Measurements from ENCODE around the gene CCDC80.

The CCDC80 gene

GRCh38 chr3:112631257-112631656 lies 9.7 kb downstream of the CCDC80 start:
- no peak for DNase-seq

GRCh38 chr3:112629425-112629824 lies 11.5 kb downstream of the CCDC80 start:
- no peak for DNase-seq

GRCh38 chr3:112627919-112628466 lies 12.9 kb downstream of the CCDC80 start:
- DNase-seq = no peak

- no peak for DNase-seq
Measured at GRCh38 chr3:112627419-112627818, 13.5 kb downstream of the CCDC80 start.

- DNase-seq = no peak
Measured at GRCh38 chr3:112623717-112624116, 17.2 kb downstream of the CCDC80 start.

GRCh38 chr3:112623213-112623612 lies 17.7 kb downstream of the CCDC80 start:
- DNase-seq = no peak

GRCh38 chr3:112619295-112619694 lies 21.6 kb downstream of the CCDC80 start:
- DNase-seq = no peak

- DNase-seq = no peak
Measured at GRCh38 chr3:112617285-112617684, 23.7 kb downstream of the CCDC80 start.

GRCh38 chr3:112615989-112616731 lies 24.8 kb downstream of the CCDC80 start:
- DNase-seq = no peak

GRCh38 chr3:112611752-112612515 lies 29.0 kb downstream of the CCDC80 start:
- DNase-seq = no peak

- no peak for DNase-seq
Measured at GRCh38 chr3:112610121-112610520, 30.8 kb downstream of the CCDC80 start.

GRCh38 chr3:112607863-112608262 lies 33.1 kb downstream of the CCDC80 start:
- DNase-seq = no peak

- no peak for DNase-seq
Measured at GRCh38 chr3:112606098-112606497, 34.8 kb downstream of the CCDC80 start.

GRCh38 chr3:112605285-112605684 lies 35.7 kb downstream of the CCDC80 start:
- DNase-seq = no peak

- DNase-seq = no peak
Measured at GRCh38 chr3:112604536-112604935, 36.4 kb downstream of the CCDC80 start.

- DNase-seq = no peak
Measured at GRCh38 chr3:112602217-112602838, 38.6 kb downstream of the CCDC80 start.

GRCh38 chr3:112598731-112599130 lies 42.2 kb downstream of the CCDC80 start:
- DNase-seq = no peak

GRCh38 chr3:112597945-112598344 lies 43.0 kb downstream of the CCDC80 start:
- no peak for DNase-seq

GRCh38 chr3:112594856-112595255 lies 46.1 kb downstream of the CCDC80 start:
- DNase-seq = no peak

- no peak for DNase-seq
Measured at GRCh38 chr3:112593258-112593657, 47.7 kb downstream of the CCDC80 start.

- no peak for DNase-seq
Measured at GRCh38 chr3:112587336-112587735, 53.6 kb downstream of the CCDC80 start.

- no peak for DNase-seq
Measured at GRCh38 chr3:112585782-112586181, 55.2 kb downstream of the CCDC80 start.

GRCh38 chr3:112583105-112583504 lies 57.8 kb downstream of the CCDC80 start:
- no peak for DNase-seq

Measured in retina (tissue), 1 donor.